Limb (tissue), 2 donors: ENCODE data around the gene MYRF.

Source experiments
- DNase-seq, 2 donors: peaks; one replicate each; pipeline ENCODE4 v3.0.0-alpha.2; 2016; ENCODE audit errors: extremely low spot score in 2 of 2

The MYRF gene

GRCh38 chr11:61757213-61757862 is 4.9 kb downstream of the MYRF start:
- no peak for DNase-seq

- no peak for DNase-seq
Observed at GRCh38 chr11:61760946-61761345, 8.5 kb downstream of the MYRF start.

- no peak for DNase-seq
Observed at GRCh38 chr11:61761440-61762222, 9.2 kb downstream of the MYRF start.

GRCh38 chr11:61762223-61762615 is 9.8 kb downstream of the MYRF start:
- no peak for DNase-seq

GRCh38 chr11:61762798-61763197 is 10.4 kb downstream of the MYRF start:
- DNase-seq, result no peak

- DNase-seq, result no peak
Observed at GRCh38 chr11:61763930-61764605, 11.6 kb downstream of the MYRF start.

GRCh38 chr11:61764606-61765260 is 12.3 kb downstream of the MYRF start:
- no peak for DNase-seq

GRCh38 chr11:61765550-61766253 is 13.3 kb downstream of the MYRF start:
- no peak for DNase-seq

- DNase-seq, result no peak
Observed at GRCh38 chr11:61766353-61766841, 14.0 kb downstream of the MYRF start.

- DNase-seq, result no peak
Observed at GRCh38 chr11:61768376-61769076, 16.1 kb downstream of the MYRF start.

- DNase-seq, result no peak
Observed at GRCh38 chr11:61769169-61769920, 16.9 kb downstream of the MYRF start.

- DNase-seq, result no peak
Observed at GRCh38 chr11:61769946-61770683, 17.7 kb downstream of the MYRF start.

- no peak for DNase-seq
Observed at GRCh38 chr11:61771195-61771894, 18.9 kb downstream of the MYRF start.

- no peak for DNase-seq
Observed at GRCh38 chr11:61771985-61772455, 19.6 kb downstream of the MYRF start.

GRCh38 chr11:61773356-61773755 is 20.9 kb downstream of the MYRF start:
- DNase-seq, result no peak

GRCh38 chr11:61773809-61774208 is 21.4 kb downstream of the MYRF start:
- DNase-seq, result no peak

GRCh38 chr11:61774411-61774810 is 22.0 kb downstream of the MYRF start:
- DNase-seq, result no peak

GRCh38 chr11:61775106-61775505 is 22.7 kb downstream of the MYRF start:
- DNase-seq, result no peak
